ENCODE data around the gene OTUD4. TPM values are rescaled to one million over a fixed set of nuclear protein-coding genes. Genes with fewer than 3 reads are reported as not detected.

Gene OTUD4
- total RNA-seq, 1 donor, result 33.2 TPM

GRCh38 chr4:145130130-145130529 is 50.3 kb downstream of the OTUD4 start:
- TF ChIP-seq, protein P1, sequence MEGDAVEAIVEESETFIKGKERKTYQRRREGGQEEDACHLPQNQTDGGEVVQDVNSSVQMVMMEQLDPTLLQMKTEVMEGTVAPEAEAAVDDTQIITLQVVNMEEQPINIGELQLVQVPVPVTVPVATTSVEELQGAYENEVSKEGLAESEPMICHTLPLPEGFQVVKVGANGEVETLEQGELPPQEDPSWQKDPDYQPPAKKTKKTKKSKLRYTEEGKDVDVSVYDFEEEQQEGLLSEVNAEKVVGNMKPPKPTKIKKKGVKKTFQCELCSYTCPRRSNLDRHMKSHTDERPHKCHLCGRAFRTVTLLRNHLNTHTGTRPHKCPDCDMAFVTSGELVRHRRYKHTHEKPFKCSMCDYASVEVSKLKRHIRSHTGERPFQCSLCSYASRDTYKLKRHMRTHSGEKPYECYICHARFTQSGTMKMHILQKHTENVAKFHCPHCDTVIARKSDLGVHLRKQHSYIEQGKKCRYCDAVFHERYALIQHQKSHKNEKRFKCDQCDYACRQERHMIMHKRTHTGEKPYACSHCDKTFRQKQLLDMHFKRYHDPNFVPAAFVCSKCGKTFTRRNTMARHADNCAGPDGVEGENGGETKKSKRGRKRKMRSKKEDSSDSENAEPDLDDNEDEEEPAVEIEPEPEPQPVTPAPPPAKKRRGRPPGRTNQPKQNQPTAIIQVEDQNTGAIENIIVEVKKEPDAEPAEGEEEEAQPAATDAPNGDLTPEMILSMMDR (IDR thresholded peaks at IDR 0.05; ENCODE audit: insufficient read depth, low read depth, low read length), result no peak
- DNase-seq (ENCODE audit: low read depth), result no peak
- H3K4me3 ChIP-seq (ENCODE audit: low read depth, low read length), result no peak overlapping the region

- no peak for DNase-seq (ENCODE audit: low read depth)
- no peak overlapping the region for H3K4me3 ChIP-seq (ENCODE audit: low read depth, low read length)
- TF ChIP-seq, protein P1 (IDR thresholded peaks at IDR 0.05; ENCODE audit: insufficient read depth, low read depth, low read length), result no peak
Measured at GRCh38 chr4:145125396-145125795, 55.0 kb downstream of the OTUD4 start.

DNA sequence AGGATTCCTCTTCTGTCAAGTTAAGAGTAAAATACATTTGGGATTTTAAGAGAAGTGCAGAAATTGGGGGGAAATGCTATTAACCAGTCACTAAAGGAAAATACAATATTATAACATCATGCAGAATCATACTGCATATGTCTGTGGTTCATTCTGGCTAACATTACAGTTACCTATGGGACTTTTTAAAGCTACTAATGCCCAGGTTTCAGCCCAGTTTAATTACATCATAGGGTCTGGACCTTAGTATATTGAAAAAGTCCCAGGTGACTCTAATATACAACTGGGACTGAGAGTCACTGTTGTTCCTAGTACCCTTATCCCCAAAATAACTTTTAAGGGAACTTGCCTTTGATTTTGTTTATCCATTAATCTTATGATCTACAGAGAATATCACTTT is 72.3 kb downstream of the OTUD4 start:
- no peak overlapping the region for H3K4me3 ChIP-seq (ENCODE audit: low read depth, low read length)
- no peak for DNase-seq (ENCODE audit: low read depth)
- TF ChIP-seq, protein P1 (IDR thresholded peaks at IDR 0.05; ENCODE audit: insufficient read depth, low read depth, low read length), result no peak

- no peak overlapping the region for H3K4me3 ChIP-seq (ENCODE audit: low read depth, low read length)
- TF ChIP-seq, protein P1 (IDR thresholded peaks at IDR 0.05; ENCODE audit: insufficient read depth, low read depth, low read length), result no peak
Measured at GRCh38 chr4:145107126-145107525, 73.3 kb downstream of the OTUD4 start.

DNA sequence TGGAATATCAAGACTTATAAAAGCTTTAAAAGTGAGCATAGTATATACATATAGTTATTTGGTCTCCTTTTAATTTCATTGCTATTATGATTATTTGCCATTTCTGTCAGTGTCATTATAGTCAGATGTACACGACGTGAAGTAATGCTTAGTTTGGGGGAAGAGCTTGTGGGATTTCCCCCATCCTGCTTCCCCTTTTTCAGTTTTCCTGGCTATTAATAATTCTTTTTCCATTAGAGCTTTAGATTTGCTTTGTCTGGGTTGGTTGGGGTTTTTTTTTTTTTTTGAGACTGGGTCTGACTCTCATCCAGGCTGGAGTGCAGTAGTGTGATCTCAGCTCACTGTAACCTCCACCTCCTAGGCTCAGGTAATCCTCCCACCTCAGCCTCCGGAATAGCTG is 76.9 kb downstream of the OTUD4 start:
- no peak overlapping the region for H3K4me3 ChIP-seq (ENCODE audit: low read depth, low read length)
- TF ChIP-seq, protein P1 (IDR thresholded peaks at IDR 0.05; ENCODE audit: insufficient read depth, low read depth, low read length), result no peak
- DNase-seq (ENCODE audit: low read depth), result no peak

More at GRCh38 chr4:145107126-145107525, 73.3 kb downstream of the OTUD4 start:
- no peak for DNase-seq (ENCODE audit: low read depth)

DNA sequence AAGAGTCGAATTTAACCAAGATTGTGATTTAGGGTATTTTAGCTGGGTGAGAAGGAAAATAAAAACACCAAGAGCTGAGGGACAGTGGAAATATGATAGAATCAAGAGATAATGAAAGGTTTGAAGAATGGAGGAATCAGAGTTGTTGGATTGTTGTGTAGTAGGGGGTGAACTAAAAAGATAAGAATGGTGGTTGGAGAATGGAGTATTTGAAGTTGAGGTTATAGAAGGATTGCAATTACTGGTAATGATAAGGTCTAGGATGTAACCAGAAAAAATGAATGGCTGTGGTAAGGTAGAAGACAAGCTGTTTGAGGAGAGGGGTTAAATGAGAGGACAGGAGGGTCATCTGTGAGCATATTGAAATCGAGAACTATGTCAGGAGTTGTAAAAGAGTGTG is 77.8 kb downstream of the OTUD4 start:
- no peak for DNase-seq (ENCODE audit: low read depth)
- H3K4me3 ChIP-seq (ENCODE audit: low read depth, low read length), result no peak overlapping the region
- TF ChIP-seq, protein P1 (IDR thresholded peaks at IDR 0.05; ENCODE audit: insufficient read depth, low read depth, low read length), result no peak

GRCh38 chr4:145101091-145101490 is 79.3 kb downstream of the OTUD4 start:
- TF ChIP-seq, protein P1 (IDR thresholded peaks at IDR 0.05; ENCODE audit: insufficient read depth, low read depth, low read length), result no peak
- H3K4me3 ChIP-seq (ENCODE audit: low read depth, low read length), result no peak overlapping the region
- DNase-seq (ENCODE audit: low read depth), result no peak
